GM20000 (cell line): ENCODE data around the gene GALNTL6.

Experiments used
- DNase-seq: peaks from one replicate; pipeline ENCODE4 v3.0.0; 2012; ENCODE audit warnings: low spot score
- TF ChIP-seq, protein P1 (sequence below): IDR thresholded peaks from 2 replicates; pipeline ENCODE4 v1.5.1; 2012; ENCODE audit warnings: mild to moderate bottlenecking, control low read depth; ENCODE audit errors: extremely low read depth, missing control alignments

The GALNTL6 gene

GRCh38 chr4:171924746-171925376 lies 111.7 kb downstream of the GALNTL6 start:
- TF ChIP-seq, protein P1, sequence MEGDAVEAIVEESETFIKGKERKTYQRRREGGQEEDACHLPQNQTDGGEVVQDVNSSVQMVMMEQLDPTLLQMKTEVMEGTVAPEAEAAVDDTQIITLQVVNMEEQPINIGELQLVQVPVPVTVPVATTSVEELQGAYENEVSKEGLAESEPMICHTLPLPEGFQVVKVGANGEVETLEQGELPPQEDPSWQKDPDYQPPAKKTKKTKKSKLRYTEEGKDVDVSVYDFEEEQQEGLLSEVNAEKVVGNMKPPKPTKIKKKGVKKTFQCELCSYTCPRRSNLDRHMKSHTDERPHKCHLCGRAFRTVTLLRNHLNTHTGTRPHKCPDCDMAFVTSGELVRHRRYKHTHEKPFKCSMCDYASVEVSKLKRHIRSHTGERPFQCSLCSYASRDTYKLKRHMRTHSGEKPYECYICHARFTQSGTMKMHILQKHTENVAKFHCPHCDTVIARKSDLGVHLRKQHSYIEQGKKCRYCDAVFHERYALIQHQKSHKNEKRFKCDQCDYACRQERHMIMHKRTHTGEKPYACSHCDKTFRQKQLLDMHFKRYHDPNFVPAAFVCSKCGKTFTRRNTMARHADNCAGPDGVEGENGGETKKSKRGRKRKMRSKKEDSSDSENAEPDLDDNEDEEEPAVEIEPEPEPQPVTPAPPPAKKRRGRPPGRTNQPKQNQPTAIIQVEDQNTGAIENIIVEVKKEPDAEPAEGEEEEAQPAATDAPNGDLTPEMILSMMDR: no peak
- no peak for DNase-seq

DNA sequence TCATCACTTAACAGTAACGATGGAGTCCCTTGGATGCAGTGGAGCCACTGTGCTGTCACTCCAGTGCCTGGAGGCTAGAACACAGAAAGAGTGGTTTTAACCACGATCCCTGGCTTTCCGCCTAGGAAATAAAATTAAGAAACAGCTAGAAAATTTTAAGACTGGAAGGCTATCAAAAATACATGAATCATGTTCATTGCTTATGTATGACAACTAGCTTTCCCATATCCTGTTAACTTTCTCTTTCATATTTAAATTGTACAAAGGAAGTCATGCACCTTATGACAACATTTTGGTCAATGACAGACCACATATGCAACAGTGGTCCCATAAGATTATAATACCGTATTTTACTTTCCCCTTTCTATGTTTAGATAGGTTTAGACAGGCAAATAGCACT lies 115.1 kb downstream of the GALNTL6 start:
- DNase-seq: no peak

DNA sequence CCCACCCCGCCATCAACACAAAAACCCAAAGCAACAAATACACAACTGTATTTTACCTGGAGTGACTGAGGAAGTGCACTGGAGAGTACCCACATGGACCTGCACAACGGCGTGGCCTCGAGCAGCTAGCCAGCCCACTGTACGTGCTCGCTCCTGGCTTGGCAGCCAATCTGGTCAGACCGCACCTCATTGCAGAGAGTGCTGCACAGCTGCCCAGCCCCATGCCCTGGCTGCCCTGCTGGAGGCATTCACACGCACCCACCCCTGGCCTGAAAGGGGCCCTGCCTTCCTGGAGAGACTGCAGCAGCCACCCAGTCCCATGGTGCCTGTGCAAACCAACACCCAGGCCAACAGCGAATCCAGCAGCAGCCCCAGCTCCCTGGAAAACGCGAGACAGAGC lies 116.3 kb downstream of the GALNTL6 start:
- no peak for DNase-seq
- TF ChIP-seq, protein P1: no peak

More for the DNA sequence above, 115.1 kb downstream of the GALNTL6 start:
- TF ChIP-seq, protein P1: no peak

DNA sequence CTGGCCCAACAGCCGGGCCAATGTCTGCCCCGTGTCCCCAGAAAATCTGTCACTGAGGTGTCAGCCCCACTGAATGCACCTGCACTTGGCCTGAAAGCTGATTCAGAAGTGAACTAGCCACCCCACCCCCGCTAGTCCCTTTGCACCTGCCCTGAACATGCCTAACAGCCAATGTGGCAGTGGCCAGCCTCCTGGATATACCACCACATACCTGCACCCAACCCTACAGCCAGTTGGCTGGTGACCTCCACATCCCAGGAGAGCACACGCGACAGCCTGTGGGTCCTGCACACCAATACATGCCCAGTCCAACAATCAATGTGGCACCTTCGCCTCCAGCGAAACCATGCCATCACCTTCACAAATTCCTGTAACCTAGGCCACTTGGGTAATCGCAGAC lies 116.7 kb downstream of the GALNTL6 start:
- TF ChIP-seq, protein P1: no peak
- DNase-seq: no peak

DNA sequence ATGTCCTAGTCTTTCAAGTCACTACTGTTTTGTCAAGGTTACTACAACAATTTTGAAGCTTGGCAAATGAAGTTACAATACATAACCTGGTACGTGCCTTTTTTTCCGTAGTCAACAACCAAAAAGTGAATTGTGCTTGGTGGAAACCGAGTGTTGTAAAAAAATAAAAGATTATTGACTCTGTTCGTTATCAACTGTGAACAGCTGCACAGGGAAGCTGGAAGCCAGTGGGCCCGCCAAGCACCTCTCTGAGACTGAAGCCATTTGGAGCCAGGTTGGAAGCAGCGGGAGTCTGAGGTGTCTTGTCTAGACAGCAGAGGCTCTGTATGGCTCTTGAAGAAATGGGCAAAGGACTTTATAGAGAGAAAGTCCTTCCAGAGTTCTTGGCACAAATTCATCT lies 119.0 kb downstream of the GALNTL6 start:
- DNase-seq: no peak
- TF ChIP-seq, protein P1: no peak

GRCh38 chr4:171940656-171941055 lies 127.5 kb downstream of the GALNTL6 start:
- no peak for DNase-seq
- TF ChIP-seq, protein P1: no peak

DNA sequence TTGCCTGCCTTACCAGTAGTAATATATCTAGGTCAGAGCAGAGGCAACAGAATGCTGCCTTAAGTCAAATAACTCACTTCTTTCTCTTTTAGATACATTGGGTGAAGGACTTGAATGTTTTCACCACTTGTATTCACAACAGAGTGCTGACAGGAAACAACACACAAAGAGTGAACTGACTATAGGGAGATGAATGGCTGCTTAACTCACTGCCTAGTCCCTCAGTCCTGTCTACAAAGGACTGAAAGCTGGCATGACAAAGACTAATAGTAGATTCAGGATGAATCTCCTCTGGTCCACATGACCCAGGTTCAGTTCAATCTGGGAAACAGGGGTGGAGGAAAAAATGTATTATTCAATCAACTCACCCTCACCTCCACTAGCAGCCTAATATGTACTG lies 134.2 kb downstream of the GALNTL6 start:
- TF ChIP-seq, protein P1: no peak
- no peak for DNase-seq
